Natural killer cell treated with Interleukin-12 subunit alpha and Interleukin-12 subunit beta and Interleukin-15 and Interleukin-18, amount 100 ng/mL, for 72 hours (primary cell): ENCODE measurements around the gene COL1A1. TPM values are rescaled to one million over a fixed set of nuclear protein-coding genes. Genes with fewer than 3 reads are reported as not detected.

Experiments used
- ATAC-seq, 2 donors: fragments of 150-1000 bp; cut with Tn5 transposase in 1 of 2; sonication (Bioruptor Pico), chemical (Tn5 transposase) in 1 of 2; 2 replicates each; pipeline ENCODE4 v1.10.0; 2021
- DNase-seq: peaks from one replicate; pipeline ENCODE4 v3.0.0; 2022; ENCODE audit warnings: low spot score
- H3K27ac Mint-ChIP-seq, 2 donors: 1 replicate in 1 of 2; 2 replicates in 1 of 2; pipeline ENCODE4 v1.8.0; 2022; ENCODE audit warnings: mixed read lengths in 2 of 2, mild to moderate bottlenecking in 1 of 2, moderate library complexity in 1 of 2
- H3K27me3 Mint-ChIP-seq, 2 donors: 1 replicate in 1 of 2; 2 replicates in 1 of 2; pipeline ENCODE4 v1.8.0; 2022; ENCODE audit warnings: mixed read lengths in 2 of 2
- H3K36me3 Mint-ChIP-seq: one replicate; pipeline ENCODE4 v1.8.0; 2022; ENCODE audit warnings: mixed read lengths
- H3K4me1 Mint-ChIP-seq, 2 donors: 1 replicate in 1 of 2; 2 replicates in 1 of 2; pipeline ENCODE4 v1.8.0; 2022; ENCODE audit warnings: low read depth in 2 of 2, mixed read lengths in 2 of 2, mild to moderate bottlenecking in 1 of 2
- H3K4me3 Mint-ChIP-seq: one replicate; pipeline ENCODE4 v1.8.0; 2022; ENCODE audit warnings: mixed read lengths
- H3K9me3 Mint-ChIP-seq: 2 replicates; pipeline ENCODE4 v1.8.0; 2022; ENCODE audit warnings: mixed read lengths
- total RNA-seq, 2 donors: library from RNA; stranded (reverse); gene quantifications; one replicate each; pipeline ENCODE4 v1.2.3, GENCODE V29; 2022

COL1A1 gene
- total RNA-seq, 2 donors from 2014 or later: 1.7 TPM; not detected in 1

DNA sequence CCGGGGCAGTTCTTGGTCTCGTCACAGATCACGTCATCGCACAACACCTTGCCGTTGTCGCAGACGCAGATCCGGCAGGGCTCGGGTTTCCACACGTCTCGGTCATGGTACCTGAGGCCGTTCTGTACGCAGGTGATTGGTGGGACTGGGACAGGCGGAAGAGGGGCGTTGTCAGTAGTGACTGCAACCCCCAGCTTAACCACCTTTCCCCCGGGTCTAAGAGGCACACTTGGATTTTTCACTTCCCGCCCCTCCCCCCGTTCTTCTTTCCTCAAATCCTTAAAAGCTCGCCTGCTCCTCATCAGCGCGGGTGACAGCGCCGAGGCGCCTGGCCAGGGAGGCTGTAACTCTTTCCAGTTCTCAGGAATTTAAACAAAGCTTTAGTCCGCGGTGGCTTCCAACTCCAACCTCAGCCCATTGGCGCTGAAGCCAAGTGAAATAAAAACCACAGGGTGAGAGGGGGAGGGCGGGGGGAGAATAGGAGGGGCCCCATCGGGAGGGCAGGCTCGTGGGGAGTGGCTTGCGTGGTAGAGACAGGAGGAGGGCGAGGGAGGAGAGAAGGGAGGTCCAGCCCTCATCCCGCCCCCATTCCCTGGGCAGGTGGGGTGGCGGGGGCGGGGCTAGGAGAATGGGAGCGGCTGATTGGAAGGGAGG is 1.5 kb downstream of the COL1A1 start:
- no peak for DNase-seq
- Mint-ChIP-seq H3K9me3 (no peaks in the 10 kb centered on the region), H3K4me1 (peaks cover 9 to 13% of the 10 kb centered on the region in 2 donors), H3K4me3 (peak overlapping the region; percentile 84), H3K27ac (no peak overlapping the region), H3K36me3 (no peaks in the 10 kb centered on the region), H3K27me3 (peaks cover 42 to 44% of the 10 kb centered on the region in 2 donors)
- ATAC-seq: peak; percentile 70 to 82

DNA sequence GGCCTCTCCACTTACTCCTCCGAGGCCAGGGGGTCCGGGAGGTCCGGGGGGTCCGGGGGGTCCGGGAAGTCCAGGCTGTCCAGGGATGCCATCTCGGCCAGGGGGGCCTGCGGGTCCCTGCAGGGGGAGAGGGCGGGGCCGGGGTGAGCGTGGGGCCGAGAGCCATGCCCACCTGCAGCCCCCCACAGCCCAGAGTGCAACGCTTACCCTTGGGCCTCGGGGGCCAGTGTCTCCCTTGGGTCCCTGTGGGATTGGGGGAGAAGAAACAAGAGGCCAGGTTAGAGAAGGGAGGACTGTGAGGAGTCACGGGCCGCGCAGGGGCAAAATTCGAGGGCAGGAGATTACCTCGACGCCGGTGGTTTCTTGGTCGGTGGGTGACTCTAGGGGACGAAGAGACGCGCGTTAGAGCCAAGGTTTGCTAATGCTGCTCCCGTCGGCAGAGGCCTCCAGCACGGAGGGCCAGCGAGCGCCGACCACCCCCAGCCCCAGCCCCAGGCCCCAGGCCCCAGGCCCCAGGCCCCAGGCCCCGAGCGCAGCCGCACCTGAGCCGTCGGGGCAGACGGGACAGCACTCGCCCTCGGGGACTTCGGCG is 2.1 kb downstream of the COL1A1 start:
- Mint-ChIP-seq H3K27ac (no peak overlapping the region), H3K27me3 (peaks cover 40% of the 10 kb centered on the region in 2 donors), H3K4me1 (peaks cover 9 to 13% of the 10 kb centered on the region in 2 donors), H3K4me3 (peak overlapping the region; percentile 84), H3K36me3 (no peaks in the 10 kb centered on the region), H3K9me3 (no peaks in the 10 kb centered on the region)
- DNase-seq (no peak), ATAC-seq (no peak)

DNA sequence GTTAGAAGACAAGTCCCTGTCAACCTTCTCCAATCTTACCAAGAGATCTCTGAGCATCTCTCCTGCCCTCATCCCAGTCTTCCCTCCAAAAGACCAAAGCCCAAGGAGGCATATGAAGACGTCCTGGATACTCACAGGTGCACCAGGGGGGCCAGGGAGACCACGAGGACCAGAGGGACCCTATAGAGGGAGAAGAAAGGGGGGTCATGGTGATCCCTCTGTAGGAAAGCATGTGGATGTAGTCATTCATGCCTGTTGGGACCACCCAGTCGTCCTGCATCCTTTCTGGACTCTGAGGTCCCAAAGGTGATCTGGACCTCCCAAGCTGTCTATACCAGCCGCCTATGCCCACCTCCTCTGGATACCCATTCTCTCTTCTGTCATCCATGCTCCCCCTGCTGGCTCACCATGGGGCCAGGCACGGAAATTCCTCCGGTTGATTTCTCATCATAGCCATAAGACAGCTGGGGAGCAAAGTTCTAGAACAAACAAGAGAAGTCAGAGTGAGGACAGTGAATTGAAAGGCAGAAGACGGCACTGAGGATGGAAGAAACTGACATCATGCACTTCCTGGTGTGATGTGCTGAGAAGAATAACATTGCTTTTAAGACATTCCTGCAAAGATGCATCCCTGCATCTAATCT is 3.3 kb downstream of the COL1A1 start:
- Mint-ChIP-seq H3K9me3 (no peaks in the 10 kb centered on the region), H3K27me3 (peaks cover 40% of the 10 kb centered on the region in 2 donors), H3K4me1 (peaks cover 9 to 13% of the 10 kb centered on the region in 2 donors), H3K27ac (no peak overlapping the region), H3K4me3 (peak overlapping the region; percentile 45), H3K36me3 (no peaks in the 10 kb centered on the region)
- DNase-seq (no peak), ATAC-seq (no peak)

DNA sequence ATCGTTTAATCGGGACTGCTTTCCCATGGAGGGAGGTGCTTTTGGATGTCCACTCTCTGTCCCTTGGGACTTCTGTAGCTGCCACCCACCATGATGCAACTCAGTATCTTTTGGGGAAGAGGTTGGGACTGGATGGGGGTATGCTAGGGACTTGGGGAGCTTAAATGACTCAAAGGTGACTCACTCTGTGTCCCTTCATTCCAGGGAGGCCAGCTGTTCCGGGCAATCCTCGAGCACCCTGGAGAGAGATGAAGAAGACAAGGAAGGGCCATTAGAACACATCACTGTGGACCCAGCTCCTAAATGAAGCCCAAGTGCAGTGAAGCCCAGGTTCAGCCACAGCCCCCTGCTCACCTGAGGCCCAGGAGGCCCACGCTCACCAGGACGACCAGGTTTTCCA is 4.6 kb downstream of the COL1A1 start:
- Mint-ChIP-seq H3K4me3 (no peak overlapping the region), H3K27ac (no peak overlapping the region)

DNA sequence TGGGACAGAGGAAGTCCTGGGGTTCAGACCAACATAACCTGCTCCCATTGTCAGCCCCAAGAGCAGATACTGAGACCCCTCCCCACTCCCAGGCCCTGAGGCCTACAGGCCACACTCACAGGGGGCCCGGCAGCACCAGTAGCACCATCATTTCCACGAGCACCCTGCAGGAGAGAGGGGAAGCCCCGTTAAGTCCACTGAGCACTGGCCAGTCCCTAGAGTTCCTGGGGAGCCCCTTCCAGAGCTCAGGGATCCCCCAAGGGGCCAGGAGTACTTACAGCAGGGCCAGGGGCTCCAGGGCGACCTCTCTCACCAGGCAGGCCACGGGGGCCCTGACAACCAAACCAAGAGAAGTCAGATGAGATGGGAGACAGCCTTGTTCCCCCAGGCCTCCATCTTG is 5.4 kb downstream of the COL1A1 start:
- H3K4me1 Mint-ChIP-seq: peaks cover 5 to 10% of the 10 kb centered on the region in 2 donors
- peaks cover 22% of the 10 kb centered on the region in 2 donors for H3K27me3 Mint-ChIP-seq
- DNase-seq (no peak), ATAC-seq (no peak)
- no peaks in the 10 kb centered on the region for H3K36me3 Mint-ChIP-seq
- no peak overlapping the region for H3K27ac Mint-ChIP-seq
- no peak overlapping the region for H3K4me3 Mint-ChIP-seq
- no peaks in the 10 kb centered on the region for H3K9me3 Mint-ChIP-seq

More for the DNA sequence above, 4.6 kb downstream of the COL1A1 start:
- no peak for DNase-seq
- ATAC-seq: no peak
- Mint-ChIP-seq H3K36me3 (no peaks in the 10 kb centered on the region), H3K9me3 (no peaks in the 10 kb centered on the region), H3K27me3 (peaks cover 27% of the 10 kb centered on the region in 2 donors), H3K4me1 (peaks cover 9 to 13% of the 10 kb centered on the region in 2 donors)

DNA sequence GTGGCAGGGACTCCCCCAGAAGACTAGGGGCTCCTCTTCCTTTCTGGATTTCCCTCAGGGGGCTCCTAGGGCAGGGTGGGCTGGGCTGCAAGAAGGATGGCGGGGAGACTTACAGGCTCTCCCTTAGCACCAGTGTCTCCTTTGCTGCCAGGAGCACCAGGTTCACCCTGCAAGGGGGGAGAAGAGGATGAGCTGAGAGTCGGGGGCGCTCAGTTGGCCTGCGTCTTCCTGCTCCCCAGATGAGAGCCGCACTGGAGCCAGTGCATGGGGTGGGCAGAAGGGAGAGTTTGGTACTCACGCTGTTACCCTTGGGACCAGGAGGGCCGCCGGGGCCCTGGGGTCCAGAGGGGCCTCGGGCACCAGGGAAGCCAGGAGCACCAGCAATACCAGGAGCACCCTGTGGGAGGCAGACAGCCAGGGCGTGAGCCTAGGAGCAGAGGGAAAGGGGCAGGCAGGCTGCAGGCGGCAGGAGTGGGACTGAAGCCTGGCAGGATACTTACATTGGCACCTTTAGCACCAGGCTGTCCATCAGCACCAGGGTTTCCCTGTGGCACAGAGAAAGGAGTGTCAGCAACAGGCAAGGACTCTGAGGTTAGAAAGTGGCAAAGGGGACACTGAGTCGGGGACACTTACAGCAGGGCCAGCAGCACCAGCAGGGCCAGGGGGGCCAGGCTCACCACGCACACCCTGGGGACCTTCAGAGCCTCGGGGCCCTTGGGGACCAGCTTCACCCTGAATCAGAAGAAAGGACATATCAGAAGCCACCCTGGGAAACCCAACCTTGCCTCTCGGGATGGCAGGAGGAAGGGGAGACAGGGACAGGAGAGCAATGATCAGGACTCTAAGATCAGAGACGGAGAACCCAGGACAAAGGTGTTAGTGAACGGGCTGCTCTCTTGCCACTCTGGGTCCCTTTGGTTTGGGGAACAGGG is 6.2 kb downstream of the COL1A1 start:
- Mint-ChIP-seq H3K27me3 (peaks cover 18 to 19% of the 10 kb centered on the region in 2 donors), H3K4me3 (no peak overlapping the region), H3K4me1 (peaks cover 0 to 5% of the 10 kb centered on the region in 2 donors), H3K36me3 (no peaks in the 10 kb centered on the region), H3K27ac (no peak overlapping the region), H3K9me3 (no peaks in the 10 kb centered on the region)
- ATAC-seq (no peak), DNase-seq (no peak)

DNA sequence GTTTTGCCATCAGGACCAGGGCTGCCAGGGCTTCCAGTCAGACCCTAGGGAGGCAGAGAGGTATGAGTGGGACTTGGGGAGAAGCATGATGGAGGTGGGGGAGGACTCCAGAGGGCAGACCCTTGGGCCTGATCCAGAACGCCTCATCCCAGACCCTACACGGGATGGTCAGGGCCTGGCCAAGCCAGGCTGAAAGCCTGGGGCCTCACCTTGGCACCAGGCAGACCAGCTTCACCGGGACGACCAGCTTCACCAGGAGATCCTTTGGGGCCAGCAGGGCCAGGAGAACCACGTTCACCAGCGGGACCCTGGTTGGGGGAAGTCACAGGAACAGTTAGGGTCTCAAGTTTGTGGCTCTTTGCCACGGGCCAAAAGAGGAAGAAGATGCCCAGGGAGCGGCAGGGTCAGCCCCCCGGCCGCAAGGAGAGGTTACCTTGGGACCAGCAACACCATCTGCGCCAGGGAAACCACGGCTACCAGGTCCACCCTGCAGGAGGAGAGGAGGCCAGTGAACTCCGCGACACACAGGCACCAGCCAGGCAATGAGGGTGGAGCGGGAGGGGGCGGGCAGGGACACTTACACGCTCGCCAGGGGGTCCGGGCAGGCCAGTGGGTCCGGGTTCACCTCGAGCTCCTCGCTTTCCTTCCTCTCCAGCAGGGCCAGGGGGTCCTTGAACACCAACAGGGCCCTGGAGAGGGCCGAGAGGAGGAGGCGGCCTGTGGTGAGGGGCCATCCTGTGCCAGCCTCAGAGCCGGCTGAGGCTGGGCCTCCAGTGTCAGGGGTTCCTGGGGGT is 7.1 kb downstream of the COL1A1 start:
- no peaks in the 10 kb centered on the region for H3K9me3 Mint-ChIP-seq
- no peaks in the 10 kb centered on the region for H3K36me3 Mint-ChIP-seq
- H3K4me1 Mint-ChIP-seq: peaks cover 0 to 5% of the 10 kb centered on the region in 2 donors
- ATAC-seq (no peak), DNase-seq (no peak)
- H3K27ac Mint-ChIP-seq: no peak overlapping the region
- peaks cover 18 to 19% of the 10 kb centered on the region in 2 donors for H3K27me3 Mint-ChIP-seq
- no peak overlapping the region for H3K4me3 Mint-ChIP-seq

DNA sequence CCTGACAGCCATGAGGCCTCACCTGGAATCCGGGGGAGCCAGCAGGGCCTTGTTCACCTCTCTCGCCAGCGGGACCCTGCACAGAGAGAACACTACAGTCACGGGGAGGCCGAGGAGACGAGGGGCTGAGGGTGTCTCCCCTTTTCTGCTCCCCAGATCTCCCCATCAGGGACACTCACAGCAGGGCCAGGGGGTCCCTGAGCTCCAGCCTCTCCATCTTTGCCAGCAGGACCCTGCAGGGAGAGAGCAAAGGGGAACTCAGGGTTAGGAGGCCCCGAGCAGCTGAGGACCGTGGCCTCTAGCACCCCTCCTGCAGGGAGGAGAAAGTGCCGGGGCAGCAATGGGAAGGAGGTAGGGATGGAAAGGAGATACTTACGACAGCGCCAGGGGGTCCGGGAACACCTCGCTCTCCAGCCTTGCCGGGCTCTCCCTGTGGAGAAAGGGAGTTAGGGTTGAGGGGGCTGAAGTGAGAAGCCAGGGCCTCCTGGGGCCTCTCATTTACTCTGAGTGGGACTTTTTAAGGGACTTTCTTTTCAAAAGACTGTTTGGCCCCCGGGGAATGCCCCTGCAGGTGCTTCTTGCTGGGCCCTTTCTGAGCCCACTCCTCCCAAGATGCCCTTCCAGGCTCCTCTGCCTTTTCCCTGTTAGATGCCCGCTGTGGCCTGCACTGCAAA is 8.7 kb downstream of the COL1A1 start:
- no peaks in the 10 kb centered on the region for H3K9me3 Mint-ChIP-seq
- H3K4me3 Mint-ChIP-seq: no peak overlapping the region
- no peak overlapping the region for H3K27ac Mint-ChIP-seq
- ATAC-seq (no peak), DNase-seq (no peak)
- H3K4me1 Mint-ChIP-seq: no peaks in the 10 kb centered on the region
- H3K36me3 Mint-ChIP-seq: no peaks in the 10 kb centered on the region
- H3K27me3 Mint-ChIP-seq: peaks cover 6 to 9% of the 10 kb centered on the region in 2 donors

DNA sequence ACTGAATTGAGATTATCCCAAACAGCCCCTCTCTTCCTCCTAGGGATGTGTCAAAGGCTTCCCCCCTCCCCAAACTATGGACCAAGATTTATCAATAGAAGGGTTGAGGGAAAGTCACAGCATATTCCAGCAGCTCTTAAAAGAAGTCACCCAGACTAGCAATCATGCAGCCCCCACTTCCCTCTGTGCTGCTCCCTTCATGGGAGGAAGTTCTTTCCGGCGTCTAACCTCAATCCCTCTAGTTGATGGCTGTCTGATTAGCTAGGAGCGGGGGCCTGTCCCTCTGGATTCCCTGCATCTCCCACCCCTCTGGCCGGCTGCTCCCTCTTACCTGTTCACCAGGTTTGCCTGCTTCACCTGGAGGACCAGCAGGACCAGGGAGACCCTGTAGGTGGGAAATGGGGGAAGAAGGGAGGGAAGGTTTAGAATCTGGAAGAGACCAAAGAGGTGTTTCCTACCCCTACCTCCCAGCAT is 9.2 kb downstream of the COL1A1 start:
- ATAC-seq: no peak
- H3K27me3 Mint-ChIP-seq: peaks cover 0 to 3% of the 10 kb centered on the region in 2 donors

DNA sequence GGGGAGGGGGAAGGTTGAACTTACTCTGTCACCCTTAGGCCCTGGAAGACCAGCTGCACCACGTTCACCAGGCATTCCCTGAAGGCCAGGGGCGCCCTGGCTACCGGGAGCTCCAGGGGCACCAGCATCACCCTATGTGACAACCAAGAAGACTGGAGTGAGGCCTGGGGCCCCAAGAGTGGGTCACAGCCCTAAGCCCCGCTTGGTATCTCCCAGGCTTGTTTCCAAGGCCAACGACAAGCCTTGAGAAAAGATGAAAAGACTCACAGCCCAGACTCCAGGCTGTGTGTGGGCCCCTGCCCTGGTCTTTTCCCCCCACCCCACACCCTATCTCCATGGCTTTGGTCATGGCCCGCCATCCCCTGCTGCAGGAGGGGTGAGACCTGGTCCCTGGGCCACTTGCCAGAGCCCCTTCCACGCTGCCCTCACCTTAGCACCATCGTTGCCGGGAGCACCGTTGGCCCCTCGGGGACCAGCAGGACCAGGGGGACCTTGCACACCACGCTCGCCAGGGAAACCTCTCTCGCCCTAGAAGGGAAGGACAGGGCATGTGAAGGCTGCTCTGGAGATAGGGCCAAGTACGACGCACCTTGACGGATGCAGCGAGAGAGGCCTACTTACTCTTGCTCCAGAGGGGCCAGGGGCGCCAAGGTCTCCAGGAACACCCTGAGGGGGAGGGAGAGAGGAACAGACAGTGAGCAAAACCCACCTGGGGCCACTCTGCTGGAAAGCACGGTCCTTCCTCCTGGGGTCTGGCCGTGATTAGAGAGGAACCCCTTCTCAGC is 9.9 kb downstream of the COL1A1 start:
- no peak overlapping the region for H3K27ac Mint-ChIP-seq
- H3K4me1 Mint-ChIP-seq: no peaks in the 10 kb centered on the region
- DNase-seq (no peak), ATAC-seq (no peak)
- H3K9me3 Mint-ChIP-seq: no peaks in the 10 kb centered on the region
- H3K36me3 Mint-ChIP-seq: no peaks in the 10 kb centered on the region
- no peak overlapping the region for H3K4me3 Mint-ChIP-seq
- peaks cover 0 to 3% of the 10 kb centered on the region in 2 donors for H3K27me3 Mint-ChIP-seq

More for the DNA sequence above, 9.2 kb downstream of the COL1A1 start:
- Mint-ChIP-seq H3K4me1 (no peaks in the 10 kb centered on the region), H3K4me3 (no peak overlapping the region), H3K27ac (no peak overlapping the region), H3K9me3 (no peaks in the 10 kb centered on the region), H3K36me3 (no peaks in the 10 kb centered on the region)
- DNase-seq: no peak

DNA sequence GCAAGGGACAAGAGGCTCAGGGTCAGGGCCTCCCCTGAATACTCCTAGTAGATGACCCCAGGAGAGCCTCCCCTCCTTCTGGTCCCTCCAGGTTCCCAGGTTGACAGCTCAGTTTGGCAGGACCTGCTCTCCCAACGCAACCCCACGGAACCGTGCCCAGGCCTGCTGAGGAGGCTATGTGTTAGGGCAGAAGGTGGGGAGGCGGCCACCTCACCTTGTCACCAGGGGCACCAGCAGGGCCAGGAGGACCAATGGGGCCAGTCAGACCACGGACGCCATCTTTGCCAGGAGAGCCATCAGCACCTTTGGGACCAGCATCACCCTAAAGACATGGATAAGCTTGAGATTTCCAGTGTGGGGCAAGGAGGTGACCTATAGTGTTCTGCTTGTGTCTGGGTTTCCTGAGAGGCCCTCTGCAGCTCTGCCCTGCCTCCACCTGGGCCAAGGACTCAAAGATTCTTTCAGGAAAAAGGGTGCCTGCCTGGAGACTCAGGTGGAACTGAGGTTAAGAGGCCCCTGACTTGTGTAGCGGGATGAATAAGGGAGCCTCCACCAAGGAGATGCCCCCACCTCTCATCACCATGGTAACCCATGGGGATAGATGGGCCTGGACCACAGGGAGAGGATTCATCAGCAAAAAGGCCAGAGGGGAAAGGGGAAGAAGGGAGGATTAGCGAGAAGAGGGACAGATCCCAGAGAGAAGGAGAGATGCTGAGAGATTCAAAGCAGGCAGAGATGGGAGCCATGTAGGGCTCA is 10.7 kb downstream of the COL1A1 start:
- ATAC-seq: no peak

More for the DNA sequence above, 10.7 kb downstream of the COL1A1 start:
- Mint-ChIP-seq H3K27ac (no peak overlapping the region), H3K27me3 (peaks cover 0 to 3% of the 10 kb centered on the region in 2 donors), H3K4me3 (no peak overlapping the region), H3K9me3 (no peaks in the 10 kb centered on the region), H3K36me3 (no peaks in the 10 kb centered on the region), H3K4me1 (no peaks in the 10 kb centered on the region)
- no peak for DNase-seq
